Measurements from ENCODE around the gene CLCN3. TPM values are rescaled to one million over a fixed set of nuclear protein-coding genes. Genes with fewer than 3 reads are reported as not detected.

CLCN3 gene
- total and polyA plus RNA-seq, 2 of the 4 experiments (the other 2 are of a cell fraction) = 13.0 to 22.8 TPM

GRCh38 chr4:169665046-169665737, 44.8 kb downstream of the CLCN3 start:
- no peak for TF ChIP-seq POLR2A (IDR thresholded peaks at IDR 0.05; ENCODE audit: low read depth, low read length)
- TF ChIP-seq CEBPB (IDR thresholded peaks at IDR 0.05; ENCODE audit: low read depth, low read length) = no peak
- TF ChIP-seq FOS (IDR thresholded peaks at IDR 0.05; ENCODE audit: low read depth, low read length) = no peak
- no peak for TF ChIP-seq CTCF (conservative IDR thresholded peaks at IDR 0.05; ENCODE audit: low read depth, low read length)
- TF ChIP-seq ELK1 (IDR thresholded peaks at IDR 0.05; ENCODE audit: borderline replicate concordance, low read depth, low read length) = no peak
- no peak for TF ChIP-seq BHLHE40 (IDR thresholded peaks at IDR 0.05; ENCODE audit: low read depth, low read length)
- TF ChIP-seq MAZ (IDR thresholded peaks at IDR 0.05; ENCODE audit: borderline replicate concordance, low read depth, low read length) = no peak
- no peak for TF ChIP-seq USF2 (IDR thresholded peaks at IDR 0.05; ENCODE audit: low read depth, low read length)
- no peak for TF ChIP-seq SMC3 (IDR thresholded peaks at IDR 0.05; ENCODE audit: low read depth, low read length)
- no peak for TF ChIP-seq MAFK (IDR thresholded peaks at IDR 0.05; ENCODE audit: low read depth, low read length)
- TF ChIP-seq RAD21 (IDR thresholded peaks at IDR 0.05; ENCODE audit: low read length) = no peak
- Histone ChIP-seq H3K4ac (ENCODE audit: low read depth, low read length) (no peak overlapping the region), H4K8ac (ENCODE audit: low read depth in 2 of 2, low read length in 2 of 2) (no peak overlapping the region), H3K27ac (ENCODE audit: insufficient read depth, low read length) (no peak overlapping the region), H4K20me1 (ENCODE audit: insufficient read depth, low read length) (no peaks in the 10 kb centered on the region), H3K9ac (ENCODE audit: low read depth, low read length) (no peak overlapping the region), H3K9me1 (ENCODE audit: insufficient read depth, low read length) (no peaks in the 10 kb centered on the region), H3K14ac (replicated peaks; ENCODE audit: low read depth, low read length) (no peak overlapping the region), H4K91ac (ENCODE audit: insufficient read depth, low read depth, low read length) (no peak overlapping the region), H2BK5ac (ENCODE audit: low read depth, low read length, poor library complexity, severe bottlenecking) (no peak overlapping the region), H4K5ac (ENCODE audit: low read depth, low read length) (no peak overlapping the region), H3K79me1 (ENCODE audit: low read depth in 1 of 2, low read length in 2 of 2) (peaks cover 0 to 8% of the 10 kb centered on the region in 2 experiments; a peak in 3 of 4 replicates), H3K18ac (ENCODE audit: low read depth, low read length) (no peak overlapping the region), H2AFZ (replicated peaks; ENCODE audit: low read length, poor library complexity) (no peak overlapping the region), H3K23ac (ENCODE audit: low read depth, low read length) (no peak overlapping the region), H3K27me3 (ENCODE audit: control insufficient read depth, insufficient read depth, low read length) (no peaks in the 10 kb centered on the region), H3K4me3 (ENCODE audit: insufficient read depth, low read depth, low read length) (no peak overlapping the region), H3K4me2 (ENCODE audit: low read depth, low read length) (no peak overlapping the region), H3K56ac (ENCODE audit: extremely low read depth, insufficient read depth, low read length) (no peak overlapping the region), H2AK5ac (ENCODE audit: low read depth, low read length) (no peak overlapping the region), H2BK120ac (ENCODE audit: low read depth, low read length) (no peak overlapping the region), H2BK15ac (ENCODE audit: low read depth, low read length) (no peak overlapping the region), H3K36me3 (ENCODE audit: control insufficient read depth, insufficient read depth, low read length) (no peaks in the 10 kb centered on the region), H2BK20ac (ENCODE audit: low read depth, low read length) (no peak overlapping the region), H3K9me3 (ENCODE audit: control insufficient read depth, insufficient read depth, low read length) (no peaks in the 10 kb centered on the region), H2AK9ac (replicated peaks; ENCODE audit: low read depth, low read length, poor library complexity) (no peak overlapping the region), H3K4me1 (ENCODE audit: control insufficient read depth, insufficient read depth, low read length) (no peaks in the 10 kb centered on the region)
- no TSS peak for BruUV-seq (replicated peaks)
- intact Hi-C loops (cut with micrococcal nuclease) = no loop called here
- ChIA-PET CTCF (no interaction called here), POLR2A (ENCODE audit: unreplicated experiment) (no interaction called here)
- WGBS, 2 experiments (ENCODE audit: extremely low coverage in 2 of 2, insufficient read length in 1 of 2) = no CpG with 5 or more reads among the region's 2 CpGs
- dilution Hi-C loops (cut with HindIII; ENCODE audit: low sequenced_read_pairs, unreplicated experiment) = no loop called here
- no peak for ATAC-seq (ENCODE audit: low read depth)
- no peak for DNase-seq
- in situ Hi-C loops (cut with MboI; ENCODE audit: low sequenced_read_pairs) = no loop called here
